Adipose tissue (tissue), 3 donors: ENCODE data around the gene SUGCT. TPM values are rescaled to one million over a fixed set of nuclear protein-coding genes. Genes with fewer than 3 reads are reported as not detected.

Experiments
- H3K27ac ChIP-seq: one replicate; pipeline ENCODE4 v1.5.1; 2013; ENCODE audit warnings: low read depth, low read length
- WGBS, 3 donors: extraction: QIAGEN DNeasy Blood & Tissue Kit; methylation state at CpG; one replicate each; pipeline ENCODE4 v1.1.7; 2013; 5-methylcytosine and 5-hydroxymethylcytosine counted together
- polyA plus RNA-seq, 3 donors: library from polyadenylated mRNA; stranded (reverse); fragments of 200-250 nt; gene quantifications; one replicate each; pipeline ENCODE4 v1.2.3, GENCODE V29; 2013
- donor health status: healthy with polysubstance abuse.
- donor health status: Bipolar disorder and iron deficiency.
- donor health status: healthy.

SUGCT gene
- polyA plus RNA-seq, 3 donors: 0.75 to 4.2 (median 1.9) TPM

GRCh38 chr7:40822861-40823260 is 688.1 kb downstream of the SUGCT start:
- no peak overlapping the region for H3K27ac ChIP-seq
- 75 to 92% (median 91%) methylated on average over 1 of the region's 1 CpG for WGBS, 3 donors

GRCh38 chr7:40824461-40824860 is 689.7 kb downstream of the SUGCT start:
- no peak overlapping the region for H3K27ac ChIP-seq
- 84 to 93% (median 86%) methylated on average over 3 of the region's 3 CpGs for WGBS, 3 donors

GRCh38 chr7:40826411-40827221 is 691.8 kb downstream of the SUGCT start:
- WGBS, 3 donors: 64 to 77% (median 77%) methylated on average over 3 of the region's 3 CpGs
- H3K27ac ChIP-seq: no peak overlapping the region

DNA sequence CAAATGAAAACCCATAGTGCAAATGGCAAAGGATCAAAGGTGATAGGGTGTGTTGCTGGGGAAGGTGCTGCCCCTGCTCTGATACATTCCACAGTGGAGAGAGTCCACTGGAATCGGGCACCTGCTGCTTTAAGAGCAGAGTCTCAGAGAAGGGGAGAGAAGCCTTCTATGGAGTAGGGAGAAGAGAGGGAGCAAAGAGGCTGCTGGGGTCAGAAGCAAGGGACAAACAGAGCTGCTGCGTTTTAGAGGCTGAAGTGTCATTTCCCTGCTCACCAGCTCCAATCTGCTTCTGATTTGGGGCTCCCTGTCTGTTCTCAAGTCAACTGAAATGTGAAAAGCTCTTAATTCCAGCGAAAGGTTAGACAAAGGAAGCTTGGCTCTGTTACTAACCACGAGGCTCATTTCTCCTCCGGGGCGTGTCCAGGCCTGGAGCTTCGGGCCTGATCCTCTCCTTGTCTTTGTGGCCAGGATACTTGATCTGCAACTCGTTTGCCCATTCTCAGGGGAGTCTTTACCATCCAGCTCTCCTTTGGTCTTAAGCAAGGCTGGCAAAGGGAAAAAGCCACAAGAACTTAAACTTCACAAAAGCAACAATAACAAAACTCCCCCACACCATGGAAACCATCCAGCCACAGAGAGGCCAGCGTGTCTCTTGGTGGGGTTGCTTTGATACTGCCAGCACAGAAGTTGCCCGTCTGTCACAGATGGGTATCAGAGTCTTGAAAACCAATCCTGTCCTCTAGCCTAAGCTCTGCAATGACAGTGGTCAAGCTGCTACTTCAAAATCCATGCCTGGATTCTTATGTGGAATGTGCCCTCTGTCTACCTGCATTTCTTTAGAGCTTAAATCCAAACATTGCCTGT is 692.6 kb downstream of the SUGCT start:
- whole genome bisulfite sequencing, 3 donors: 71 to 77% (median 71%) methylated on average over 10 of the region's 10 CpGs
- no peak overlapping the region for H3K27ac ChIP-seq

DNA sequence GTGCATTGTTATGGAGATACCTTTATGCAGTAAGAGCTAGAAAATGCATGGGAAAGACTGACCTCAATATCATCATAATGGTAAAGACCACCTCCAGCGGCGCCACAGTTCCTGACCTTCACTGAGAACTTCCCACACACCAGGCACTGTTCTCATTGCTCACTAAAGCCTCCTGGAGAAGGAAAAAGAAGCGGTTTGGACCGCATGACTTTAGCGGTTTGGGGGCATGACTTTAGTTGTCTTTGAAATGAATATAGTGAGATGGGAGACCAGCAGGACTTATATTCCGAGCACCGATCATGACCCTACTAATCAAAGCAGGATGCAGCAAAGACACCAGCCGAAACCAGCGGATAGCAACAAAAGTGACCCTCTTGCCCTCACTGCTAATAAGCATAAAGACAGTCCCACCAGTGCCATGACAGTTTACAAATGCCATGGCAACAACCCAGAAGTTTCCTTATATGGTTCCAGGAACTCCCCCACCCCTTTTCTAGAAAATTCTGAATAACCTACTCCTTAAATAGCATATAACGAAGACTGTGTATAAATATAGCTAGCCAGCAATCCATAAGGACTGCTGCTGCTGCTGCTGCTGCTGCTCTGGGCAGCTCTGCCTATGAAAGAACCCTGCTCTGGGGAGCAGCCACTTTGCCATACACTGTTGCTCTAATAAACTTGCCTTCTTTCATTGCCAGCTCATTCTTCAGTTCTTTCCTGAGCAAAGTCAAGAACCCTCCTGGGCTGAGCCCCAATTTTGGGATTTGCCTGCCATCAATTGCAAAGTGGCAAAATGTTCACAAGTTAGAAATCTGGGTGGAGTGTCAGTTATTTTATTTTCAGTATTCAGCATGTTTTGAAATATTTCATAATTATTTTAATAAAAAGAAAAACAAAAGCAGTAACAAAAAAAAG is 694.1 kb downstream of the SUGCT start:
- H3K27ac ChIP-seq: no peak overlapping the region
- 90 to 96% (median 94%) methylated on average over 10 of the region's 10 CpGs for WGBS, 3 donors

- H3K27ac ChIP-seq: no peak overlapping the region
- 75 to 82% (median 80%) methylated on average over 3 of the region's 3 CpGs for WGBS, 3 donors
Measured at GRCh38 chr7:40833191-40833887, 698.5 kb downstream of the SUGCT start.

- WGBS, 3 donors: 63 to 74% (median 71%) methylated on average over 2 of the region's 2 CpGs
- H3K27ac ChIP-seq: no peak overlapping the region
Measured at GRCh38 chr7:40833888-40834234, 699.1 kb downstream of the SUGCT start.

GRCh38 chr7:40836218-40836617 is 701.4 kb downstream of the SUGCT start:
- WGBS, 3 donors: 27 to 91% (median 53%) methylated on average over 6 of the region's 6 CpGs
- no peak overlapping the region for H3K27ac ChIP-seq

- H3K27ac ChIP-seq: no peak overlapping the region
- WGBS, 3 donors: 83 to 88% (median 87%) methylated on average over 3 of the region's 3 CpGs
Measured at GRCh38 chr7:40839881-40840280, 705.1 kb downstream of the SUGCT start.

DNA sequence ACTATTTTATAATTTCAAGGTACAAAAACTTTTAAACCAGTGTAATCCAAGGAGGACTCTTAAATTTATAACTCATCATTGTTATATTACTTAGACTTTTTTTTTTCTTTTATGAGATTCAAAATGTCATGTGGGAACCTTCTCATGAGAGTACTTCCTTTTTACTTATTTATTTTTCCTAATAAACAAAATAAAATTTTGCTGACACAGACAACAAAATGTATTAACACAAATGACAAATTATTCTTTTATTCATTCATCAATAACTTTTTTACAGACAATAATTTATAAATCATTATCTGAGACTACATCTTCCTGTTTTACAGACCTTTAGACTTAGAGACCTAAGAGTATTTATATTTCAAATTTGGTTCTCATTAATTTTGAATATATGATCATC is 706.2 kb downstream of the SUGCT start:
- H3K27ac ChIP-seq: no peak overlapping the region

DNA sequence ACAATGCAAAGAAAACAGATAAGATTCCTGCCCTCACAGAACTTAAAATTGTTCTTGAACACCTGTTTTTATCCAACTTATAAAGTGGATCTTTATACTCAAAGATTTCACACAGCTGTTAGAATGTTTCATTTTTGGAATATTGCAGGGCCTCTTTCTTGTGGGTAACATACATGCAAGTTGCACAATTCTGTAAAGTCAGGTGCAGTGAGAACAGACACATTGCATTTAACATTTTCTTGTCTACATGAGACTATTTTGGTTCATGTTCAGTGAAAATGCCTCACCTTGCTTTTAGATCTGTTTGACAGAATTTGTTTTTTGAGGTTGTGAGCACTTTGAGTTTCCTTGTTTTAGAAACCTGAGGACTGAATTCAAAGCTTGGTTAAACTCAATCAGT is 707.8 kb downstream of the SUGCT start:
- no peak overlapping the region for H3K27ac ChIP-seq

- 90 to 95% (median 94%) methylated on average over 8 of the region's 8 CpGs for WGBS, 3 donors
- H3K27ac ChIP-seq: no peak overlapping the region
Measured at GRCh38 chr7:40843338-40843985, 708.7 kb downstream of the SUGCT start.

GRCh38 chr7:40845943-40846342 is 711.1 kb downstream of the SUGCT start:
- 54 to 86% (median 67%) methylated on average over 6 of the region's 6 CpGs for WGBS, 3 donors
- no peak overlapping the region for H3K27ac ChIP-seq

DNA sequence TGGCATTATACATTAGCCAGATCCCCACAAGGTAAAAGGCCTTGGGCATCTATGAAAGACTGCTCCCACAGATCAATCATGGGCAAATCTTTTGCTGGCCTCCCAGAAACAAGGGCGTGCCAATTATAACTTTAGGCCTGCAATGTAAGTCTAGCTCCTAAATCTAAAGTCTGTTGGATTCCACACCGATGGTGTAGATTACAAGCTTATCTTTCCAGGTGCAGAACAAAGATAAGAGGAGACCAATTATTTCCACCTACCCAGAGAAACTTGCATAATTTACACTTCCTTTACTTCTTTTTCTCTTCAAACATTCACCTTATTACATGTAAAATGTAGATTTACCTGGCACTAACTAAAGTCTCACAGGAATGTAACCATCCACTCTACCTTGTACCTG is 713.1 kb downstream of the SUGCT start:
- WGBS, 3 donors: 38 to 57% (median 47%) methylated on average over 2 of the region's 2 CpGs
- no peak overlapping the region for H3K27ac ChIP-seq

- 90 to 97% (median 92%) methylated on average over 3 of the region's 3 CpGs for WGBS, 3 donors
- H3K27ac ChIP-seq: no peak overlapping the region
Measured at GRCh38 chr7:40848541-40849221, 713.9 kb downstream of the SUGCT start.

- 81 to 91% (median 82%) methylated on average over 3 of the region's 3 CpGs for whole genome bisulfite sequencing, 3 donors
- H3K27ac ChIP-seq: no peak overlapping the region
Measured at GRCh38 chr7:40850017-40850416, 715.2 kb downstream of the SUGCT start.

- 92 to 95% (median 93%) methylated on average over 3 of the region's 3 CpGs for WGBS, 3 donors
Measured at GRCh38 chr7:40851001-40851400, 716.2 kb downstream of the SUGCT start.

More at GRCh38 chr7:40851001-40851400, 716.2 kb downstream of the SUGCT start:
- no peak overlapping the region for H3K27ac ChIP-seq
